Liver (tissue), 3 donors: ENCODE results near the gene CLOCK.

Experiments
- EGR1 ChIP-seq, 2 donors: IDR thresholded peaks; 2 replicates each; pipeline ENCODE4 v1.6.1; 2016 to 2018; ENCODE audit warnings: antibody characterized with exemption in 2 of 2, low read depth in 2 of 2
- FOXA1 ChIP-seq: IDR thresholded peaks from 2 replicates; pipeline ENCODE4 v1.6.1; 2016; ENCODE audit warnings: antibody characterized with exemption
- FOXA2 ChIP-seq: IDR thresholded peaks from 2 replicates; pipeline ENCODE4 v1.6.1; 2016; ENCODE audit warnings: antibody characterized with exemption
- GABPA ChIP-seq, 2 donors: IDR thresholded peaks in 1 of 2; conservative IDR thresholded peaks in 1 of 2; 2 replicates each; pipeline ENCODE4 v1.6.1; 2016; ENCODE audit warnings: antibody characterized with exemption in 2 of 2, mild to moderate bottlenecking in 1 of 2, moderate library complexity in 1 of 2
- HNF4G ChIP-seq: IDR thresholded peaks from 2 replicates; pipeline ENCODE4 v1.6.1; 2016; ENCODE audit warnings: antibody characterized with exemption
- NR2F2 ChIP-seq: IDR thresholded peaks from 2 replicates; pipeline ENCODE4 v1.6.1; 2016; ENCODE audit warnings: antibody characterized with exemption
- RAD21 ChIP-seq, 2 donors: IDR thresholded peaks; 2 replicates each; pipeline ENCODE4 v1.6.1; 2016; ENCODE audit warnings: antibody characterized with exemption in 2 of 2, mild to moderate bottlenecking in 2 of 2
- RXRA ChIP-seq, 2 donors: IDR thresholded peaks; 2 replicates each; pipeline ENCODE4 v1.6.1; 2017 to 2018; ENCODE audit warnings: antibody characterized with exemption in 2 of 2, mild to moderate bottlenecking in 1 of 2
- SP1 ChIP-seq: IDR thresholded peaks from 2 replicates; pipeline ENCODE4 v1.6.1; 2018; ENCODE audit warnings: antibody characterized with exemption, mild to moderate bottlenecking
- TAF1 ChIP-seq: conservative IDR thresholded peaks from 2 replicates; pipeline ENCODE4 v1.6.1; 2016; ENCODE audit warnings: antibody characterized with exemption, mild to moderate bottlenecking
- YY1 ChIP-seq: IDR thresholded peaks from 2 replicates; pipeline ENCODE4 v1.6.1; 2016; ENCODE audit warnings: antibody characterized with exemption, mild to moderate bottlenecking
- TF ChIP-seq, protein P1 (sequence below): fragments of 150-350 bp; IDR thresholded peaks from 2 replicates; pipeline ENCODE4 v1.5.1; 2017; ENCODE audit warnings: improper control_type of control experiment, low read depth, low read length; ENCODE audit not compliant: missing input control
- TF ChIP-seq, protein P2 (sequence below): IDR thresholded peaks from 2 replicates; pipeline ENCODE4 v1.6.1; 2016; ENCODE audit warnings: antibody characterized with exemption
- donor health status: healthy.
- donor health status: healthy.

DNA sequence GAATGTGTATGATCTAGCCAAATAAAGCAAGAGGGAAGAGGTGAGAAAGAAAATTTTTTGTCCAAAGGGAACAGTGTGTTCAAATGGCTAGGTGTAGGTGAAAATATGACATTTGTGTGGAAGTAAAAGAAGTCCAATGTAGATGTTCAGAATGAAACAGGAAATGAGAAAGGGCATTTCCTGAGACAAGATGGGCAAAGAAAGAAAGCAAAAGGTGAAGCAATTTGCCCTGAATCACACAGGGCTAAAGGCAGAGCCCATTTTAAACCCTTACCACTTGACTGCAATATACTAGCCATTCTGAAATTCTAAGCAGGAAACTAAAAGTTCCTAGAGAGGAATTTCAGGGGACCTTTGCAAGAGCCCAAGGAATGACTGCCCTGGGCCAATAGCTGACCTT is 36.0 kb downstream of the CLOCK start:
- TF ChIP-seq RAD21 (IDR thresholded peaks at IDR 0.05) (no peak), RXRA (IDR thresholded peaks at IDR 0.05) (no peak), SP1 (no peak), EGR1 (IDR thresholded peaks at IDR 0.05; ENCODE audit: low read depth in 2 of 2) (no peak), YY1 (no peak), GABPA (IDR thresholded peaks at IDR 0.05 in 1 of 2, conservative IDR thresholded peaks at IDR 0.05 in 1 of 2) (no peak), FOXA1 (no peak), NR2F2 (no peak), HNF4G (no peak), TAF1 (no peak), FOXA2 (no peak)
- TF ChIP-seq, protein P1, sequence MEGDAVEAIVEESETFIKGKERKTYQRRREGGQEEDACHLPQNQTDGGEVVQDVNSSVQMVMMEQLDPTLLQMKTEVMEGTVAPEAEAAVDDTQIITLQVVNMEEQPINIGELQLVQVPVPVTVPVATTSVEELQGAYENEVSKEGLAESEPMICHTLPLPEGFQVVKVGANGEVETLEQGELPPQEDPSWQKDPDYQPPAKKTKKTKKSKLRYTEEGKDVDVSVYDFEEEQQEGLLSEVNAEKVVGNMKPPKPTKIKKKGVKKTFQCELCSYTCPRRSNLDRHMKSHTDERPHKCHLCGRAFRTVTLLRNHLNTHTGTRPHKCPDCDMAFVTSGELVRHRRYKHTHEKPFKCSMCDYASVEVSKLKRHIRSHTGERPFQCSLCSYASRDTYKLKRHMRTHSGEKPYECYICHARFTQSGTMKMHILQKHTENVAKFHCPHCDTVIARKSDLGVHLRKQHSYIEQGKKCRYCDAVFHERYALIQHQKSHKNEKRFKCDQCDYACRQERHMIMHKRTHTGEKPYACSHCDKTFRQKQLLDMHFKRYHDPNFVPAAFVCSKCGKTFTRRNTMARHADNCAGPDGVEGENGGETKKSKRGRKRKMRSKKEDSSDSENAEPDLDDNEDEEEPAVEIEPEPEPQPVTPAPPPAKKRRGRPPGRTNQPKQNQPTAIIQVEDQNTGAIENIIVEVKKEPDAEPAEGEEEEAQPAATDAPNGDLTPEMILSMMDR, result no peak
- TF ChIP-seq, protein P2, sequence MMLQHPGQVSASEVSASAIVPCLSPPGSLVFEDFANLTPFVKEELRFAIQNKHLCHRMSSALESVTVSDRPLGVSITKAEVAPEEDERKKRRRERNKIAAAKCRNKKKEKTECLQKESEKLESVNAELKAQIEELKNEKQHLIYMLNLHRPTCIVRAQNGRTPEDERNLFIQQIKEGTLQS, result no peak
